ENCODE data around the gene PATE1.
"Not testable (repeated sequence)": the region's sequence is repeated elsewhere in the genome, so short reads cannot be mapped to it uniquely, and the experiment has no call there.

Gene PATE1, protein sequence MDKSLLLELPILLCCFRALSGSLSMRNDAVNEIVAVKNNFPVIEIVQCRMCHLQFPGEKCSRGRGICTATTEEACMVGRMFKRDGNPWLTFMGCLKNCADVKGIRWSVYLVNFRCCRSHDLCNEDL

DNA sequence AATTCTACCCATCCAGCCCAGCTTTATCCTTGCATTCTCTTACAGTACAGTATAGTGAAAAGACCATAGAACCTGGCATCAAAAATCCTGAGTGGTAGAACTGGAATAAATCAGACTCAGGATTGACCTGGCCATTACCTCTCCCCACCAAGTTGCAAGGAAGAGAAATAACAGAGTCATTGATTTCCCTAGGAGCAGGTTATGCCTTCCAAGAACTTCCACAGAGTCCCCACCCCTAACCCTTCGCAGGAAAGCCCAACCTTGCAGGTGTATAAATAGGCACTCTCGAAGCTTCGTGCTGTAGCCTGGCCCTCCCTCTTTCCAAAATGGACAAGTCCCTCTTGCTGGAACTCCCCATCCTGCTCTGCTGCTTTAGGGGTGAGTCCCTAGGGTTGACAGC is at the start of gene PATE1:
PATE1 (plus strand) TSS at position 301 of the 400 bp plus-strand sequence; CDS start at position 327, 26 bp downstream.
- no peak for DNase-seq

DNA sequence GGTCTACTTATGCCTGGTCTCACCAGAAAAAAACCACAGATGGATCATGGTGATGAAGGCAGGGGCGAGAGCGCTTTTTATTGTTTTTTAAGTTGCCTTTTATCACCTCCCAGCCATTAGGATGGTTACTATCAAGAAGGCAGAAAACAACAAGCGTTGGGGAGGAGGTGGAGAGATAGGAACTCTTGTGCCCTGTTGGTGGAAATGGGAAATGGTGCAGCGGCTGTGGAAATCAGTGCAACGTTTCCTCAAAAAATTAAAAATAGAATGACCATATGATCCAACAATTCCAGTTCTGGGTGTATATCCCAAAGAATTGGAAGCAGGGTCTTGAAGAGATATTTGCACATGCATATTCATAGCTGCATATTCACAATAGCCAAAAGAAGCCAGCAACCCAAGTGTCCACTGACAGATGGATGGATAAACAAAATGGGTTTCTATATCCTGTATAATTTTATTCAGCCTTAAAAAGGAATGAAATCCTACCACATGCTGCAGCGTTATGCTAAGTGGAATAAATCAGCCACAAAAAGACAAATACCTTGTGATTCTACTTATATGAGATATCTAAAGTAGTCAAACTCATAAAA is 45.0 kb upstream of the PATE1 start:
- no peak for DNase-seq

DNA sequence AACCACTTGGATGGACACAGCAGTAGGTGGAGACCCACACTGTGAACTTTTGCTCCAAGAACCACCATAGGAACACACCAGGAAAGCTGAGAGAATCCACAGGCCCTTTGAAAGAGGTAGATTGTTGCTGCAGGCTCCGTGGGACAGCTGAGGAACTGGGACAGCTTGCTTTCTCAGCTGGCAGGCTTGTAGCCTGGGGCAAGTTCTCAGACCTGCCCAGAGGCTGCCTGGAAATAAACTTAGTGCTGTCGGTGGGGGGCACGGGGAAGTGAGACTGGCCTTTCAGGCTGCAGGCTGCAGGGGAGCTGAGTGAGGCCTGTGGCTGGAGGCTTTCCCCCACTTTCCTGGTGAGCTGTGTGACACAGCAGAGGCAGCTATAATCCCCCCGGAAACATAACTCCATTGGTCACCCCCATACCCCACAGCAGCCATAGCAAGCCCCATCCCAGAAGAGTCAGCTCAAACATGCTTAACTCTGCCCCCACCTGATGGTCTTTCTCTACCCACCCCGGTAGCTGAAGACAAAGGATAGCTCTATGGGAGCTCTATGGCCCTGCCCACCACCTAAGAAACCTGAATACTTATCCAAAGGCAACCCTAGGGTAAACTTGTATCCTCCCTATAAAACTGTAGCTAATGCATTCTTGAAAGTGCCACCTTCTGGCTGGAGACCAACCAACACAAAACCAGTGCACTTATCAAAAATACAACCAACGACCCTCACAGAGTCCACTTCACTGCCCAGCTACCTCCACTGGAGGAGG is 44.0 kb upstream of the PATE1 start:
- DNase-seq, result no peak

DNA sequence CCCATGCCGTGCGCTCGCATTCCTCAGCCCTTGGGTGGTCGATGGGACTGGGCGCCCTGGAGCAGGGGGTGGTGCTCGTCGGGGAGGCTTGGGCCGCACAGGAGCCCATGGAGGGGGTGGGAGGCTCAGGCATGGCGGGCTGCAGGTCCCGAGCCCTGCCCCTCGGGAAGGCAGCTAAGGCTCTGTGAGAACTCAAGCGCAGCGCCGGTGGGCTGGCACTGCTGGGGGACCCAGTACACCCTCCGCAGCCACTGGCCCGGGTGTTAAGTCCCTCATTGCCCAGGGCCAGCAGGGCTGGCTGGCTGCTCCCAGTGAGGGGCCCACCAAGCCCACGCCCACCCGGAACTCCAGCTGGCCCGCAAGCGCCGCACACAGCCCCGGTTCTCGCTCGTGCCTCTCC is 41.4 kb upstream of the PATE1 start:
- DNase-seq, result not testable (repeated sequence)

DNA sequence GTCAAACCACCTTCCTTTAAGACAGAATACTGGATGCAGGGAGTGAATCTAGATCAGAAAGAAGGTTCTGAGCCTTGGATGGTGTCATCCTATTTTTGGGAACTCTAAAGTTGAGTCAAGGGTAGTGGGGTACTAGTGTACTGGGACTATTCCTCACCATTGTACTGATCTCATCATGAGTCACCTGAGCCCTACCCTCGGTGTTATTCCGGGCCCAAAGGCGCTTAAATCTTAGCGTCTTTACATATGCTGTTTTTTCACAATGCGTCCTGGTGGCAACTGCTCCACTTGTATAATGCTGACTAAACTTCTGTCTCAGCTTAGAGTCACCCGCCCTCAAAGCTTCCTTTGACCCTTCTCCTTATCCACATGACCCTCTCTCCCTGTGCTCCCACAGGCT is 25.3 kb upstream of the PATE1 start:
- no peak for DNase-seq

DNA sequence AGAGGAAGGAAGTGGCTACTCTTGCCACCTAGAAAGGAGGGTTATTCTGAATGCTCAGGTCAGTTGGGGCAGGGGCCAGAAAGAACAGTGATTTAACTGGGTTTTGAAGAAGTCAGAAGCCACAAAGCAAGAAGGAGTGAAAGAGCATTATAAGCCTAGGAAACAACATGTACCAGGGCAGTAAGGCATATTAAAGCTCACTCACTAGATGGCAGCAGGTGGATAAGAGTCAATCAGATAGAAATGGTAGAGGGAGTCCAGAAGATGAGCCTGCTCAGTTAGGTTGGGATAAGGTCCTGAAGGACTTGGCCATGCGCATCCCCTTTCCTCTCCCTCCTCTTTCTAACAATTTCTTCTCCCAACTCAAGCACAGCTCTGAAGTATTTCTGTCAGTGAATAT is 22.0 kb upstream of the PATE1 start:
- no peak for DNase-seq

DNA sequence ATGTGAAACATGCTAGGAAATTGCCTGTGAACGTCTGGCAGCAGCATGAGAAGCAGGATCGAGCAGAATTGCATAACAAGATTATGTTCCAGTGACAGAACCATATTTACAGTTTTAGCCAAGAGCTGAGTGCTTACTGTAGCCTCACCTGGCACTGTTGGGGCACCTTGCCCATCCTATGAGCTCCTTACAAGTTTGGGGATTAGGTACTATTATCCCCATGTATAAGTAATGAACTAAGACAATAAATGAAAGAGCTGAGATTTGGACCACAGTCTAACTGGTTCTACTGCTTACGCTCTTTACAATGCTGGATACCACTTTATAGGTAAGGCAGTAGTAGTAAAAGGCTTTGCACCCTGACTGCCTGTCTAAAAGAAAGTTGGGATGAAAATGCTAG is 17.1 kb upstream of the PATE1 start:
- DNase-seq, result no peak

DNA sequence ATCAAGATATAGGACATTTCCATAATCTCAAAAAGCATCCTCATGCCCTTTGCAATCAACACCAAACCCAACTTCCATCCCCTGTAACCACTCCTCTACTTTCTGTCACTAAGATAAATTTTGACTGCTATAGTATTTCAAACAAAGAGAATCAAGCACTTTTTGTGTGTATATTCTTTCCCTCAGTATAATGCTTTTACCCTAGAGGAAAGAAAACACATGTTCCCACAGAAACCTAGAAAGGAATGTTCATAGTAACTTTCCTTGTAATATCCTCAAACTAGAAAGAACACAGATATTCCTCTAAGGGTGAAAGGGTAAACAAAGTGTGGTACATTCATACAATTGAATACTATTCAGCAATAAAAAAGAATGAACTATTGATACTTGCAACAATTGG is 5.5 kb upstream of the PATE1 start:
- no peak for DNase-seq

DNA sequence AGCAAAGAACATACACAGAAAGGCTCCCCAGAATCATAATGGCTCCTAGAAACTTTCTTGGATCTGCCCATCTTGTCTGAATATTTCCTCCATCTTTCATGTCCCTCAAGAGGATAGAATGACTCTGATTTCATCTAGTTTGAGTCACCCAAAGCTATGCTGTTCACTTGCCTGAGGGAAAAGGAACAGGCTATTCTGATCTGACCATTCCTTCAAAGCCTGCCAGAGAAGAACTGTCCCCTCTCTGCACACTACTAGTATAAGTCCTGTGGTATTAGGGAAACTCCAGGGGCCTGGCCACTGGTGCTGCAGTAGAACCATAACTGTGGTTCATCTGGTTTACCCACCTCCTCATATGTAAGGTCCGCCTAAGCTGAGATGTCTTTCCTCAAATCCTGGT is 2.4 kb upstream of the PATE1 start:
- no peak for DNase-seq

DNA sequence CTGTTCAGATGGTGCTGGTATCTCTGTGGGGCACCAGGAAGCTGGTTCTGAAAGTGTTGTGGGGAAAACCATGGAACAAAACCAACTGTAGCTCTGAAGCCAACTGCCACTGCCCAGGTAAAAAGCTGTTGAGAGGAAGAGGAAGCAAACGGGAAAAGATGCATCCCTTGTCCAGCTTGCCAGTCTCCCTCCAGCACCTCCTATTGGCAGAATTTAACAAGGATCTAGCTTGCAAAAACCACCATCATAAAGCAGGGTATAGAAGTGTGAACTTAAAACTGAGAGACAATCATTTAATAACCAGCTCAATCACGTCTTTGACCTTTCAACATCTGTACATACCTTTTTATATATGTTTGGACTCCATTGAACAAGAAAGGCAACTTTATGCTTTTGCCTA is 4.5 kb downstream of the PATE1 start:
- no peak for DNase-seq

DNA sequence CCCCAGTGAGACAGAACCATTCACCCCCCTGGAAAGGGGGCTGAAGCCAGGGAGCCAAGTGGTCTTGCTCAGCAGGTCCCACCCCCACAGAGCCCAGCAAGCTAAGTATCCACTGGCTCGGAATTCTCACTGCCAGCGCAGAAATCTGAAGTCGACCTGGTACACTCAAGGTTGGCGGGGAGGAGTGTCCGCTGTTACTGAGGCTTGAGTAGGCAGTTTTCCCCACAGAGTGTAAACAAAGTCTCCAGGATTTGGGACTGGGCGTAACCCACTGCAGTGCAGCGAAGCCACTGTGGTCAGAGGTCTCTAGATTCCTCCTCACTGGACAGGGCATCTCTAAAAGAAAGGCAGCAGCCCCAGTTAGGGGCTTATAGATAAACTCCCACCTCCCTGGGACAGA is 10.0 kb downstream of the PATE1 start:
- DNase-seq, result no peak

DNA sequence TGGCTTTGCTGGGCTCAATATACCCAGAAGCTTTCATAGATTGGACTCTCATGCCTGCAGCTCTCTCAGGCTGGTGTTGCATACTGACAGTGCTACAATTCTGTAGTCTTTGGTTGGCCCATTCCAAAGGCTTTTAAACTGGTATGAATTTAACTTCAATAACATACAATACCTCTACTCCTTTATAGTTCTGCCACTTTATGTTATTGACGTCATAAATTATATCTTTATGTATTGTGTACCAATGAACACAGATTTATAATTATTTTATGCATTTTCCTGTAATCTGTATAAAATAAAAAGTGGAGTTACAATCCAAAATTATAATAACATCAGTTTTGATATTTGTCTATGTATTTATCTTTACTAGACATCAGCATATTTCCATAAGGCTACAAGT is 16.4 kb downstream of the PATE1 start:
- no peak for DNase-seq

DNA sequence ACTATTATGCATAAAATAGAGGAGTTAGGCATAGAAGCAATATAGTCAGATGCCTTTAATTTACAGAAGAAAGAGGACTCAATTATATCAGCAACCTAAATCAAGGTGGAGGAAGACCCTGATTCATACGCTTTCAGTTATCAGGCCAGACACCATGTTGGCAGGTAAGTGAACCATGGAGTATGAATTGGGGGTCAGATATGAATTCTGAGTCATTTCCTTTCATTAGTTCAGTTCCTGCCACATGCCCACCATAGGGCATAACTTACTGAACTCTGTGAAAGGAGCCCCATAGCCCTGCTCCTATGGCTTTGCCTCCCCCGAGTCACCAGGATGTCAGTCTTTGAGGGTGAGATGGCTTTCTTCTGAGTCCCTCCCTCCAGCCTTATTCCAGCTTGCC is 17.4 kb downstream of the PATE1 start:
- DNase-seq, result no peak

DNA sequence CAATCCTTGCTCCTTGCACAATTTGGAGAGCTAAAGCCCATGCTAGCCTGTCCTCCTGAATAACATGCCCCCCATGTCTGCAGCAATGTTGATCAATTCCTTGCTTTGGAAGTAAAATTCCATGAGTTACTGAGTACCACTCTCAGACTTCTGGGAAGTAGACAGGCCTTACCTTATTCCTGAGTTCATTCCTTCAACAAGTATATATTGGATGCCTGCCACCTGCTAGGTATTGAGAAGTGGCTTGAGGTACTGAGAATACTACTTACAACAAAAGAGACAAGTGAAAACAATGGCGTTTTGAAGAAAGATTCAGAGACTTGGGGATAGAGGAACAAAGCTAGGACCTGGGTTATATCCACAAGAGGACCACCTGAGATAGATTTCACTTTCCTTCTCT is 20.2 kb downstream of the PATE1 start:
- DNase-seq, result no peak

DNA sequence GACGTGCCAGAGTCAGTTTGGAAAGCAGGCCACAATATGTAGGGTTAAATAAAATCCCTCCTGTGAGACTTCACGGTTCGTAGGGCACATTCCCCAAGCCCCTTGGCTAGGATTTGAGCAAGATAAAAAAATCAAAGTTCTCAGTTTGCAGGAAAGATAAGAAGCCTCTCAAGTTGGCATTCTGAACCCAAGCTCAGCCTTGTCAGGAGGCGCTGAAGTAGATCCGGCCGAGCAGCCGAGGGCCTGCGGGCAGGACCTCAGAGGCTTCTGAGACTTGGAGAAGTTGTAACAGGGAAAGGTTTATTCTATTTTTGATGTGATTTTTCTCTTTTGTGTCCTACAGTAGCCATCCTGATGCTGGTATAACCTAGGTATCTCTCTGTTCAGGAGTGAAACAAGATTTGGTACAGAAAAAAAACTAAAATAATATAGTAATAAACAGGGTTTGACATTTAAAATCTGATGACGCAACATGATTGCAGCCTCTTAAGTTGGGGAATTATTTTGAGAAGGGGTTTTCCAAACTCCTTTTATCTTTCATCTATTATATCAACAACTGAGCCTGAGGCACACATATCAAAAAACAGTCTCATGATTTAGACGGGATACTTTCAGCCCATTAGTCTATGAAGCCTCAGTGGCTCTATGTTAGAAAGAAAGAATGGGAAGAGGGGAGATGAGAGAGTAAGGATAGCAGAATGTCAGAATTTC is 22.4 kb downstream of the PATE1 start:
- DNase-seq, result no peak

DNA sequence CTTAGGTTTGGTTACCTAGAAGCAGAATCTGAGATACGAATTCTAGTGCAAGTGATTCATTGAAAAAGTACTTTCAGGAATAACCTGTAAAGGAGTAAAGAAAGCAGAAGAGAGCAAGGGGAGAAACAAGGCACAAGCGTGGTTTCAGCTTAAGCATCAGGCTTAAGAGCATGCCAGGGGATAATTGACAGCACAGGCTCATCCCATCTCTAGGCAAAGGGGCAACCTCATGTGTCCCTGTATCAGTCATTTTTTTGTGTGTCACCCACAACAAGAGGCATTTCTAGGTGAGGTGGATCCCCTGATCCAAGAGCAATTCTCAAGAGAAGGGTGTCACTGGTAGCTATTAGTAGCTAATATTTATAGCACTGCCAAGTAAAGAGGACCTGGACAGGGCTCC is 24.5 kb downstream of the PATE1 start:
- no peak for DNase-seq

DNA sequence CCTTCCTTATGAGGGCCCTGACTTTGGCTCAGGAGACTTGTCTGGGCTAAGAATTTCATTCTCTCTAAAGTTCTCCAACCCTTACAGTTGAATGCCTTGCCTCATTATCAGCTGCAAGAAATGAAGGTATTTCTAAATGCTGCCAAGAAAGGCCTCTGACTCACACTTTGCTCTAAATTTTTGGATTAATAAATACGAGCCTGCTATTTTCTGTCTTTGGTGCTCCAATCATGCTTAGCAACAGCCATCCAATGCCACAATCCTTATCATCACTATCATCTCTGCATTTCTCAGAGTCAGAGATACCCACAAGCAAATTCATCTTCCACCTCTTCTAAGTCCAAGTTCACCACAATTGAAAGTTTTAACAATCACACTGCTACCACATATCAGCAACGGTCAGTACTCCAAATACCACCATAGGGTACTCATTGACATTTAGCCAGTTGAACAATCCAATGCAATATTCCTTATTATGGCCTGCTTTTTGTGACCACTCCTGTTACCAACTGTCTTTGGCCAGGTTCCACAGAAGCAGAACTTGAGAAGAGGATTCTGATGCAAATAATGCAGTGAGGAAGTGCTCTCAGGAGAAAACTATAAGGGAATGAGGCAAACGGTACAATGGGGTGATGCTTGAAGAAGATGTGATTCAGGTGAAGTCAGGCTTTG is 26.9 kb downstream of the PATE1 start:
- no peak for DNase-seq

DNA sequence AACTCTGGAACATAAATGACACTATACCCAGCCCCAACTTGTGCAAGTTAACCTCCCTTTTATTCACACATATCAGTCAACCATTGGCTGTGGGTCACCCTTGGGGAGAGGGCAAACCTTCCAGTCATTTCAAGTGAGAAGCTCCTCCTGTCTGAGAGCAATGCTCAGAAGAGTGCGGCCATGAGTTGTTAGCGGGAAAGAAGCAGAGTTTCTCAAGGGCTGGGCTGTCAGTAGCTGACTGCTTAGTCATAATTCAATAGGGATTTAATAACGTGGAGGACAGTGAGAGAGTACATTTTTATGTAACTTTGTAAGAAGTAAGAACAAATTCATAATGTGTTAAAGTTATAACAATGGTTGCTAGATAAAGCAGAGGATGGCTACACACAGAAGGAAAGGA is 27.4 kb downstream of the PATE1 start:
- no peak for DNase-seq

DNA sequence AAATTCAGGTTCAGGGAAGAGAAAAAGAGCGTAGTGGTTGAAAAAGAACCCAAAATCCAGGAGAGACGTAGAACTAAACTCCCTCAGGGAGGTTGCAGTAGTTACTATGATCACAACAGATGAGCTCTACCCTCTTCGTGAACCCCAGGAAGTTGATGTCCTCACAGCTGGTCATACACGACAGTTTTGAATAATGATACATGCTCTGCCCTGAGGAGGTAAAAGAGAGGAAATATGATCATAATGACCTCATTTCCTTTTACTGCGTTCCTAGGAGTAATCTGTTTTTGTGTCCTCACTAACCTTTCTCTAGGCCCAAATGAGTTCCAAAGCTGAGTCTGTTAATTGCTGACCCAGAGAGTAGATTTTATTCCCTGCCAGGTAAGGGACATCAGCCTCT is 31.2 kb downstream of the PATE1 start:
- no peak for DNase-seq

DNA sequence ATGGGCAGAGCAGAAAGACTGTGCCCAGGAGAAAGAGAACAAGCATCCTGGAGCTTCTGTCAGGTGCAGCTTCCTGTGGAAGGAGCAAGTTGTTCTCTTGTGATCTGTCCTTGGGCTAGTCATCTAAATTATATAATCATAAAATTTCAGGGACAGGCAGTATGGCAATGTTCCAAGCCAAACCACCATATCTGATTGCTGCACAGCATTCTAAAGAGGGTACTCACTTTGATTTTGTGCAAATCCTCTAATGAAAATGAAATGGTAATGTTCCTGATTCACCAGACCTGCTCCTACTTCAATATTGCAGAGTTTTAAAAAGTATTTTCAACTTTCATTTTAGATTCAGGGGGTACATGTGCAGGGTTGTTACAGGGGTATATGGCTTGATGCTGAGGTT is 32.6 kb downstream of the PATE1 start, which contains the start of gene PATE2:
PATE2 (minus strand) TSS at position 101 of the 400 bp plus-strand sequence; CDS start at position 46, 55 bp downstream.
- DNase-seq, result no peak

DNA sequence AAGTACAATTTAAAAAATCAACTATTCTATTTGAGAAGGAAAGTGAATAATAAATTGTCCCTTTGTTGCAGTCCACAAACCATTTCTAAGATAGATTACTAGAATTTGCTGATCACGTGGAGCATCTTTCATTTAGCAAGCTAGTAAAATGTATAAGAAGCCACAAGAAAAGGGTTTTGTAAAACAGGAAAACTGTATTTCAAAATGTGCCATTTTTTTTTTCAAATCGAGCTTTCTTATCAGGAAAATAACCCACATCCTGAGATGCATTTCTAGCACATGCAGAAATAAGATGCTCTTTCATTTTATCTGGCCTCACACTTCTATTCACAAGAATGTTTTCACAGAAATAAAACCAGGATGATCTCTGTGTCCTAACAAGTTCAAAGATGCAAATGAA is 38.6 kb downstream of the PATE1 start:
- DNase-seq, result no peak

DNA sequence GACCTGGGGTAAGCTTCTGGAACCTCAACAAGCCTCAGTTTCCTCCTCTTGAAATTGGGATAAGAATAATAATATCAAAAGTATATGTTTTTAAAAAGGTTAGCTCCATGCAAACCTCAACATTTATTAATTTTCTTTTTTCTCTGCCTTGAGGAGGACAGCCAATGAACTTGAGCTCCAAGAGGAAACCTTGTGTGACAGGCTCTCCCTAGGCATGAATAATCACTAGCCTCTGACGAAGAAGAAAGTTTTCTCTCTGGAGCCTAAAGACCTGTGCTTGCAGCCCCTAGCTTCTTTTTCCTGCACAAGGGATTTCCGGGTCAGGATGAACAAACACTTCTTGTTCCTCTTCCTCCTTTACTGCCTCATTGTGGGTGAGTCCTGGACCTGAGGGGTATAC is 41.7 kb downstream of the PATE1 start, which contains the start of gene PATE3:
PATE3 (plus strand) TSS at position 301 of the 400 bp plus-strand sequence; CDS start at position 326, 25 bp downstream.
- no peak for DNase-seq

DNA sequence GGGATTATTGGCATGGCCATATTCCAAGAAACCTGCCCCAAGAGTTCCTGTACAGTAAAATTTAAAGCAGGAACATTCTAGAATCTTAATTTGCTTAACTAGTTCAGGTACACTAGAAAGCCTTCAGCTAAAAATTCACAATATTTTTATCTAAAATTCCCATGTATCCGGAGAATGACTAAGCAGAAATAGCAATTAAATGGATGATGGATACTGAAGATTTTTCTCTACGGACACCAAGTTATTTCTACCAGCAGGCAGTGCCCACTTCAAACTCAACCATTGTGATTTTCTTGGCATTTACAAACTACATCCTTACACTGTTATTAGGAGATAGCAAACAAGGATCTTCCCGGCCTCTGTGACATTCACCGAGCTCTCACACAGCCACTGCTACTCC is 44.7 kb downstream of the PATE1 start:
- DNase-seq, result no peak

Data from NCI-H774 (cell line).